HEK293 (cell line): Measurements from ENCODE around the gene GIGYF1.

Experiments used
- CTCF ChIA-PET: fragments of 350-600 bp; formaldehyde crosslinking; extraction: SDS; loops from one replicate; lab custom pipeline; 2021; ENCODE audit warnings: antibody characterized with exemption; lab: Yijun Ruan, JAX
- POLR2A ChIA-PET: fragments of 300-600 bp; formaldehyde crosslinking; extraction: SDS; loops from one replicate; lab custom pipeline; 2020; ENCODE audit warnings: antibody characterized with exemption, inconsistent platforms; lab: Yijun Ruan, JAX
- H3K27ac ChIP-seq: fragments of 200-500 bp; sonication (Bioruptor generic); 2 replicates; pipeline ENCODE4 v1.5.1; 2014; ENCODE audit warnings: low read depth, low read length, control low read depth, inconsistent platforms; ENCODE audit errors: extremely low read depth
- H3K36me3 ChIP-seq, 2 experiments: fragments of 200-500 bp in 1 of 2; sonication (Bioruptor generic) in 1 of 2; 1 replicate in 1 of 2; 2 replicates in 1 of 2; pipeline ENCODE4 v1.5.1; 2014 to 2017; ENCODE audit warnings: inconsistent platforms in 2 of 2, low read length in 2 of 2; ENCODE audit not compliant: control insufficient read depth in 2 of 2, insufficient read depth in 1 of 2
- H3K4me1 ChIP-seq: fragments of 200-500 bp; sonication (Bioruptor generic); 2 replicates; pipeline ENCODE4 v1.5.1; 2014; ENCODE audit warnings: mild to moderate bottlenecking, low read length, inconsistent platforms; ENCODE audit not compliant: control insufficient read depth, insufficient read depth
- H3K4me3 ChIP-seq: 2 replicates; pipeline ENCODE4 v1.5.1; 2011; ENCODE audit warnings: low read depth, mild to moderate bottlenecking, control low read depth, low read length, moderate library complexity
- H3K9me3 ChIP-seq: fragments of 200-500 bp; sonication (Bioruptor generic); 2 replicates; pipeline ENCODE4 v1.5.1; 2014; ENCODE audit warnings: low read depth, low read length, inconsistent platforms; ENCODE audit not compliant: control insufficient read depth, insufficient read depth
- BCL11B ChIP-seq: fragments of 450-650 bp; formaldehyde crosslinking; IDR thresholded peaks from 2 replicates; pipeline ENCODE4 v1.5.1; 2016; ENCODE audit warnings: low read depth, missing biosample characterization, missing genetic modification characterization
- SCRT2 ChIP-seq: fragments of 450-650 bp; formaldehyde crosslinking; IDR thresholded peaks from 2 replicates; pipeline ENCODE4 v1.5.1; 2016; ENCODE audit warnings: missing biosample characterization, missing genetic modification characterization
- SP2 ChIP-seq: fragments of 450-650 bp; formaldehyde crosslinking; IDR thresholded peaks from 2 replicates; pipeline ENCODE4 v1.5.1; 2016; ENCODE audit warnings: missing biosample characterization, missing genetic modification characterization
- ZNF24 ChIP-seq: fragments of 450-650 bp; formaldehyde crosslinking; IDR thresholded peaks from 2 replicates; pipeline ENCODE4 v1.5.1; 2016; ENCODE audit warnings: missing biosample characterization, missing genetic modification characterization
- ZNF394 ChIP-seq: fragments of 450-650 bp; formaldehyde crosslinking; IDR thresholded peaks from 2 replicates; pipeline ENCODE4 v1.5.1; 2016; ENCODE audit warnings: missing biosample characterization, missing genetic modification characterization, mild to moderate bottlenecking, moderate library complexity, borderline replicate concordance
- ZNF501 ChIP-seq: fragments of 450-650 bp; formaldehyde crosslinking; IDR thresholded peaks from 2 replicates; pipeline ENCODE4 v1.5.1; 2016; ENCODE audit warnings: missing biosample characterization, missing genetic modification characterization
- ZNF585B ChIP-seq: fragments of 450-650 bp; formaldehyde crosslinking; IDR thresholded peaks from 2 replicates; pipeline ENCODE4 v1.5.1; 2016; ENCODE audit warnings: missing biosample characterization, missing genetic modification characterization
- ZNF600 ChIP-seq: fragments of 450-650 bp; formaldehyde crosslinking; IDR thresholded peaks from 2 replicates; pipeline ENCODE4 v1.5.1; 2016; ENCODE audit warnings: missing biosample characterization, missing genetic modification characterization
- ZNF624 ChIP-seq: fragments of 450-650 bp; formaldehyde crosslinking; IDR thresholded peaks from 2 replicates; pipeline ENCODE4 v1.5.1; 2017; ENCODE audit warnings: missing biosample characterization, missing genetic modification characterization
- TF ChIP-seq, protein P1 (sequence below): fragments of 450-650 bp; formaldehyde crosslinking; IDR thresholded peaks from 2 replicates; pipeline ENCODE4 v1.5.1; 2016; ENCODE audit warnings: missing biosample characterization, missing genetic modification characterization
- TF ChIP-seq, protein P2 (sequence below): fragments of 450-650 bp; formaldehyde crosslinking; IDR thresholded peaks from 2 replicates; pipeline ENCODE4 v1.5.1; 2016; ENCODE audit warnings: missing biosample characterization, missing genetic modification characterization
- TF ChIP-seq, protein P3 (sequence below): fragments of 450-650 bp; formaldehyde crosslinking; IDR thresholded peaks from 2 replicates; pipeline ENCODE4 v1.5.1; 2017; ENCODE audit warnings: missing biosample characterization, mild to moderate bottlenecking, missing genetic modification characterization, moderate library complexity

The GIGYF1 gene

DNA sequence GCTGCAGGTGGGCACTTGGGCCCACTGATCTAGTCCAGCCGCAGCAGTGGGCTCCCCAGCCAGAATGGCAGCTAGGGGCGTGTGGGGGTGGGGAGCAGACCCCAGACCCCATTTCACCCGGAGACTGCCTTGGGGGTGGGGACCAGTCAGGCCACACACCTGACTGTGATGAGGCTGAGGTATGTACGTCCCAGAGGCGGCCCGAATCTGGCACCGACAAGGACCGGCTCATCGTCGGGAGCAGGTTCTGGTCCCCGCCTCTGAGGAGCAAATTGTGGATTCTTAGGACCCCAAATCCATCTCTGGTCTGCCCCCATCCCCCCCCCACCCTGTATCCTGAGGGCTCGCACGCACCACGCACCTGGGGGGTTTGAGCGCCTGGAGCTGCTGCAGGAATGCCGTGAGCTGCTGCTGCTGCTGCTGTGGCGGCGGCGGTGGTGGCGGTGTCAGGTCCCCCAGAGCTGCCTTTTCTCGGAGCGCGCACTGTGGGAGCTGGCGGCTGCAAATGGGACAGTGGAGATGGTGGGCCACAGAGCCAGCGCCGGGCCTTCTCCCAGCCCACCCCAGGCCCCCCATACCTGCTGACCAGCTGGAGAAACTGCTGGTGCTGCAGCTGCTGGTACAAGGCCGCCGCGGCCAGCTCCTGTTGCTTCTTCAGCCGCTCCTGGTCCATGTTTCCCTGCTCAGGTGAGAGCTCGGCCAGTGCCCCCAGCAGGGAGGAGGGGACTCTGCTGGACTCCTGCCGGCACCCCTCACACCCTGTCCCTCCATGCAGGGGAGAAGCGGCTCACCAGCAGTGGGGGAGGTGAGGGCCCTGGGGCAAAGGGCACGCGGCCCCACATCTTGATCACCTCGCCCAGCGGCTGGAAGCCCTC, 10.2 kb downstream of the GIGYF1 start (continued):
- TF ChIP-seq, protein P1, sequence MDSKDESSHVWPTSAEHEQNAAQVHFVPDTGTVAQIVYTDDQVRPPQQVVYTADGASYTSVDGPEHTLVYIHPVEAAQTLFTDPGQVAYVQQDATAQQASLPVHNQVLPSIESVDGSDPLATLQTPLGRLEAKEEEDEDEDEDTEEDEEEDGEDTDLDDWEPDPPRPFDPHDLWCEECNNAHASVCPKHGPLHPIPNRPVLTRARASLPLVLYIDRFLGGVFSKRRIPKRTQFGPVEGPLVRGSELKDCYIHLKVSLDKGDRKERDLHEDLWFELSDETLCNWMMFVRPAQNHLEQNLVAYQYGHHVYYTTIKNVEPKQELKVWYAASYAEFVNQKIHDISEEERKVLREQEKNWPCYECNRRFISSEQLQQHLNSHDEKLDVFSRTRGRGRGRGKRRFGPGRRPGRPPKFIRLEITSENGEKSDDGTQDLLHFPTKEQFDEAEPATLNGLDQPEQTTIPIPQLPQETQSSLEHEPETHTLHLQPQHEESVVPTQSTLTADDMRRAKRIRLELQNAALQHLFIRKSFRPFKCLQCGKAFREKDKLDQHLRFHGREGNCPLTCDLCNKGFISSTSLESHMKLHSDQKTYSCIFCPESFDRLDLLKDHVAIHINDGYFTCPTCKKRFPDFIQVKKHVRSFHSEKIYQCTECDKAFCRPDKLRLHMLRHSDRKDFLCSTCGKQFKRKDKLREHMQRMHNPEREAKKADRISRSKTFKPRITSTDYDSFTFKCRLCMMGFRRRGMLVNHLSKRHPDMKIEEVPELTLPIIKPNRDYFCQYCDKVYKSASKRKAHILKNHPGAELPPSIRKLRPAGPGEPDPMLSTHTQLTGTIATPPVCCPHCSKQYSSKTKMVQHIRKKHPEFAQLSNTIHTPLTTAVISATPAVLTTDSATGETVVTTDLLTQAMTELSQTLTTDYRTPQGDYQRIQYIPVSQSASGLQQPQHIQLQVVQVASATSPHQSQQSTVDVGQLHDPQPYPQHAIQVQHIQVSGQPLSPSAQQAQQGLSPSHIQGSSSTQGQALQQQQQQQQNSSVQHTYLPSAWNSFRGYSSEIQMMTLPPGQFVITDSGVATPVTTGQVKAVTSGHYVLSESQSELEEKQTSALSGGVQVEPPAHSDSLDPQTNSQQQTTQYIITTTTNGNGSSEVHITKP (tag by site-specific recombination), result peak; percentile 6; the same call in 1 of the 2 replicates
- TF ChIP-seq SCRT2 (tag by site-specific recombination) (peak; percentile 46), ZNF24 (tag by site-specific recombination) (no peak), ZNF624 (tag by site-specific recombination) (no peak), BCL11B (0 out of 2 replicates have a peak, but pooled peaks have one; percentile 22), SP2 (tag by site-specific recombination) (no peak), ZNF394 (tag by site-specific recombination) (no peak), ZNF501 (tag by site-specific recombination) (no peak)
- TF ChIP-seq, protein P2, sequence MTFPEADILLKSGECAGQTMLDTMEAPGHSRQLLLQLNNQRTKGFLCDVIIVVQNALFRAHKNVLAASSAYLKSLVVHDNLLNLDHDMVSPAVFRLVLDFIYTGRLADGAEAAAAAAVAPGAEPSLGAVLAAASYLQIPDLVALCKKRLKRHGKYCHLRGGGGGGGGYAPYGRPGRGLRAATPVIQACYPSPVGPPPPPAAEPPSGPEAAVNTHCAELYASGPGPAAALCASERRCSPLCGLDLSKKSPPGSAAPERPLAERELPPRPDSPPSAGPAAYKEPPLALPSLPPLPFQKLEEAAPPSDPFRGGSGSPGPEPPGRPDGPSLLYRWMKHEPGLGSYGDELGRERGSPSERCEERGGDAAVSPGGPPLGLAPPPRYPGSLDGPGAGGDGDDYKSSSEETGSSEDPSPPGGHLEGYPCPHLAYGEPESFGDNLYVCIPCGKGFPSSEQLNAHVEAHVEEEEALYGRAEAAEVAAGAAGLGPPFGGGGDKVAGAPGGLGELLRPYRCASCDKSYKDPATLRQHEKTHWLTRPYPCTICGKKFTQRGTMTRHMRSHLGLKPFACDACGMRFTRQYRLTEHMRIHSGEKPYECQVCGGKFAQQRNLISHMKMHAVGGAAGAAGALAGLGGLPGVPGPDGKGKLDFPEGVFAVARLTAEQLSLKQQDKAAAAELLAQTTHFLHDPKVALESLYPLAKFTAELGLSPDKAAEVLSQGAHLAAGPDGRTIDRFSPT (tag by site-specific recombination), result peak; percentile 52; the same call in 1 of the 2 replicates
- TF ChIP-seq, protein P3, sequence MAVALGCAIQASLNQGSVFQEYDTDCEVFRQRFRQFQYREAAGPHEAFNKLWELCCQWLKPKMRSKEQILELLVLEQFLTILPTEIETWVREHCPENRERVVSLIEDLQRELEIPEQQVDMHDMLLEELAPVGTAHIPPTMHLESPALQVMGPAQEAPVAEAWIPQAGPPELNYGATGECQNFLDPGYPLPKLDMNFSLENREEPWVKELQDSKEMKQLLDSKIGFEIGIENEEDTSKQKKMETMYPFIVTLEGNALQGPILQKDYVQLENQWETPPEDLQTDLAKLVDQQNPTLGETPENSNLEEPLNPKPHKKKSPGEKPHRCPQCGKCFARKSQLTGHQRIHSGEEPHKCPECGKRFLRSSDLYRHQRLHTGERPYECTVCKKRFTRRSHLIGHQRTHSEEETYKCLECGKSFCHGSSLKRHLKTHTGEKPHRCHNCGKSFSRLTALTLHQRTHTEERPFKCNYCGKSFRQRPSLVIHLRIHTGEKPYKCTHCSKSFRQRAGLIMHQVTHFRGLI (tag by site-specific recombination), result no peak

DNA sequence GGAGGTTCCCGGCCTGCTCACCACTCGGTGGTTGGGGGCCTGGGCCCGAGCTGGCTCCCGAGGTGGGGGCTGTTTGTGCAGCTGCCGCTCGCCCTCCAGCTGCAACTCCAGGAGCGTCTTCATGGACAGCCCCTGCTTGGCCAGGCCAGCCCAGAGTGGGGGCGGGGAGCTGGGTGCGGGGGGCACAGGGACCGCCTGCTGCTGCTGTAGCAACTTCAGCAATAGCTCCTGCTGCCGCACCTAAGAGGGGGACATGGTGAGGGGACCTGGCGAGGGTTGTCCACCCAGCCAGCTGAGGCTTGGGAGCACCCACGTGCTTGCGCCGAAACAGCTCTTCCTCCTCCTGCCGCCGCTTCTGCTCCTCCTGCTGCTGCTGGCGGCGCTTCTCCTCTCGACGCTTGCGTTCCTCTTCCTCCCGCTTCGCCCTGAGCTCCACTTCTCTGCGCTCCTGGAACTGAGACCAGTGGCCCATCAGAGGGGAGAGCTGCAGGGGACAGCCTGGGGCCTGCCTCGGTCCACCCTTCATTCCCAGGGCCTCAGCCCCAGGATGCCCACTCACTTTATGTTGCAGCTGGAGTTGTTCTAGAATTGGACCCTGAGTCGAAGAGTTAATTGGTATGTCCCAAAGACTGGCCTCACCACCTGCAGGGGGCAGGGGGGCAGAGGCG, 10.9 kb downstream of the GIGYF1 start:
- CTCF ChIA-PET, result interaction anchor here (0.6 to 1.4 kb wide), 2 partner anchors 8 to 96 kb away, joined by 3 to 11 read pairs; no protein-coding TSS in a partner anchor
- Histone ChIP-seq H3K9me3 (no peaks in the 10 kb centered on the region), H3K36me3 (peaks cover 0 to 90% of the 10 kb centered on the region in 2 experiments; a peak in 2 of 3 replicates), H3K4me3 (no peak overlapping the region), H3K4me1 (peaks cover 6% of the 10 kb centered on the region; the same call in 1 of the 2 replicates), H3K27ac (no peak overlapping the region)
- TF ChIP-seq ZNF585B (tag by site-specific recombination) (no peak), ZNF600 (tag by site-specific recombination) (peak; percentile 83)
- TF ChIP-seq, protein P1 (tag by site-specific recombination), result peak; percentile 76; the same call in 1 of the 2 replicates
- POLR2A ChIA-PET, result interaction anchor here (1.4 kb wide), 1 partner anchor 9 kb away, joined by 5 read pairs; no protein-coding TSS in a partner anchor
